H9 (cell line): ENCODE data around the gene HMCN1. TPM values are rescaled to one million over a fixed set of nuclear protein-coding genes. Genes with fewer than 3 reads are reported as not detected.

Source experiments
- DNase-seq: peaks from one replicate; pipeline ENCODE4 v3.0.0-alpha.2; 2017
- H2AFZ ChIP-seq: one replicate; pipeline ENCODE4 v1.6.1; 2013; ENCODE audit warnings: mild to moderate bottlenecking, low read length, control low read depth, moderate library complexity
- H2AK5ac ChIP-seq: 2 replicates; pipeline ENCODE4 v1.6.1; 2013; ENCODE audit warnings: low read length, control low read depth, mixed read lengths; ENCODE audit not compliant: insufficient read length
- H2BK120ac ChIP-seq: one replicate; pipeline ENCODE4 v1.6.1; 2013; ENCODE audit warnings: low read depth, mild to moderate bottlenecking, low read length, control low read depth, inconsistent platforms; ENCODE audit not compliant: poor library complexity, severe bottlenecking
- H2BK12ac ChIP-seq: 2 replicates; pipeline ENCODE4 v1.6.1; 2013; ENCODE audit warnings: low read length, control low read depth, mixed read lengths, low read depth; ENCODE audit not compliant: insufficient read length
- H2BK15ac ChIP-seq: 2 replicates; pipeline ENCODE4 v1.6.1; 2013; ENCODE audit warnings: low read depth, low read length, control low read depth
- H2BK20ac ChIP-seq: one replicate; pipeline ENCODE4 v1.6.1; 2013; ENCODE audit warnings: low read depth, mild to moderate bottlenecking, low read length, control low read depth, inconsistent platforms; ENCODE audit not compliant: poor library complexity, severe bottlenecking
- H2BK5ac ChIP-seq: 2 replicates; pipeline ENCODE4 v1.6.1; 2013; ENCODE audit warnings: low read length, control low read depth, mixed read lengths; ENCODE audit not compliant: insufficient read length
- H3K14ac ChIP-seq: 2 replicates; pipeline ENCODE4 v1.6.1; 2013; ENCODE audit warnings: low read length, control low read depth; ENCODE audit not compliant: insufficient read depth
- H3K18ac ChIP-seq: 2 replicates; pipeline ENCODE4 v1.6.1; 2013; ENCODE audit warnings: low read depth, mild to moderate bottlenecking, mixed read lengths, low read length, control low read depth; ENCODE audit not compliant: insufficient read length
- H3K23ac ChIP-seq: 2 replicates; pipeline ENCODE4 v1.6.1; 2013; ENCODE audit warnings: low read length, control low read depth, mixed read lengths, low read depth; ENCODE audit not compliant: insufficient read length
- H3K23me2 ChIP-seq: 2 replicates; pipeline ENCODE4 v1.6.1; 2013; ENCODE audit warnings: low read depth, mild to moderate bottlenecking, mixed read lengths, low read length, control low read depth; ENCODE audit not compliant: insufficient read length, poor library complexity, severe bottlenecking
- H3K27ac ChIP-seq: 2 replicates; pipeline ENCODE4 v1.5.1; 2013; ENCODE audit warnings: low read length, control low read depth, mixed read lengths, low read depth; ENCODE audit not compliant: insufficient read length
- H3K27me3 ChIP-seq: 2 replicates; pipeline ENCODE4 v1.6.1; 2013; ENCODE audit warnings: low read length, control low read depth, inconsistent platforms; ENCODE audit not compliant: insufficient read depth
- H3K4ac ChIP-seq: 2 replicates; pipeline ENCODE4 v1.6.1; 2013; ENCODE audit warnings: low read depth, mild to moderate bottlenecking, control low read depth, inconsistent platforms, low read length, moderate library complexity
- H3K4me1 ChIP-seq: 2 replicates; pipeline ENCODE4 v1.6.1; 2013; ENCODE audit warnings: low read length, control low read depth, inconsistent platforms; ENCODE audit not compliant: insufficient read depth
- H3K4me2 ChIP-seq: 2 replicates; pipeline ENCODE4 v1.6.1; 2013; ENCODE audit warnings: low read length, control low read depth, mixed read lengths; ENCODE audit not compliant: insufficient read length, insufficient read depth
- H3K56ac ChIP-seq: 2 replicates; pipeline ENCODE4 v1.6.1; 2013; ENCODE audit warnings: low read depth, mild to moderate bottlenecking, mixed read lengths, low read length, control low read depth; ENCODE audit not compliant: insufficient read length
- H3K79me1 ChIP-seq: 2 replicates; pipeline ENCODE4 v1.6.1; 2013; ENCODE audit warnings: low read depth, mild to moderate bottlenecking, moderate library complexity, low read length, control low read depth, inconsistent platforms; ENCODE audit not compliant: insufficient read depth, poor library complexity, severe bottlenecking
- H3K79me2 ChIP-seq: 2 replicates; pipeline ENCODE4 v1.6.1; 2013; ENCODE audit warnings: low read length, control low read depth, inconsistent platforms; ENCODE audit not compliant: insufficient read depth
- H3K9ac ChIP-seq: 2 replicates; pipeline ENCODE4 v1.6.1; 2013; ENCODE audit warnings: low read length, control low read depth, mixed read lengths; ENCODE audit not compliant: insufficient read length; ENCODE audit errors: extremely low read depth
- H3K9me3 ChIP-seq: one replicate; pipeline ENCODE4 v1.6.1; 2013; ENCODE audit warnings: low read depth, low read length, inconsistent platforms; ENCODE audit not compliant: control insufficient read depth
- H3T11ph ChIP-seq: one replicate; pipeline ENCODE4 v1.6.1; 2013; ENCODE audit warnings: mild to moderate bottlenecking, low read length, control low read depth, inconsistent platforms
- H4K20me1 ChIP-seq: one replicate; pipeline ENCODE4 v1.6.1; 2013; ENCODE audit not compliant: control insufficient read depth, insufficient read length, insufficient read depth
- H4K5ac ChIP-seq: 2 replicates; pipeline ENCODE4 v1.6.1; 2013; ENCODE audit warnings: low read depth, mild to moderate bottlenecking, mixed read lengths, low read length, control low read depth; ENCODE audit not compliant: insufficient read length
- H4K8ac ChIP-seq: replicated peaks from 2 replicates; pipeline ENCODE4 v1.6.1; 2013; ENCODE audit warnings: low read length, control low read depth, mixed read lengths, low read depth; ENCODE audit not compliant: insufficient read length
- H4K91ac ChIP-seq: 2 replicates; pipeline ENCODE4 v1.6.1; 2013; ENCODE audit warnings: low read depth, mild to moderate bottlenecking, moderate library complexity, mixed read lengths, low read length, control low read depth; ENCODE audit not compliant: insufficient read length
- H3K27ac Mint-ChIP-seq, 3 experiments: 2 replicates in 2 of 3; 3 replicates in 1 of 3; pipeline ENCODE4 v1.8.0; 2020 to 2021; ENCODE audit warnings: mixed read lengths in 3 of 3, mild to moderate bottlenecking in 1 of 3, moderate library complexity in 1 of 3
- H3K27me3 Mint-ChIP-seq: 2 replicates; pipeline ENCODE4 v1.8.0; 2021; ENCODE audit warnings: low read depth, mild to moderate bottlenecking, moderate library complexity, mixed read lengths
- H3K36me3 Mint-ChIP-seq, 3 experiments: 2 replicates in 2 of 3; 3 replicates in 1 of 3; pipeline ENCODE4 v1.8.0; 2020 to 2021; ENCODE audit warnings: low read depth in 3 of 3, mixed read lengths in 3 of 3; ENCODE audit not compliant: insufficient read depth in 1 of 3
- H3K4me1 Mint-ChIP-seq, 2 experiments: 2 replicates each; pipeline ENCODE4 v1.8.0; 2020; ENCODE audit warnings: mixed read lengths in 2 of 2
- H3K4me3 Mint-ChIP-seq, 2 experiments: 2 replicates in 1 of 2; 3 replicates in 1 of 2; pipeline ENCODE4 v1.8.0; 2020 to 2021; ENCODE audit warnings: mild to moderate bottlenecking in 2 of 2, mixed read lengths in 2 of 2, moderate library complexity in 1 of 2
- H3K9me3 Mint-ChIP-seq, 2 experiments: 2 replicates in 1 of 2; 3 replicates in 1 of 2; pipeline ENCODE4 v1.8.0; 2020; ENCODE audit warnings: mild to moderate bottlenecking in 2 of 2, mixed read lengths in 2 of 2, moderate library complexity in 1 of 2
- CTCF ChIP-seq: fragments of 200-600 bp; sonication (generic); conservative IDR thresholded peaks from 3 replicates; pipeline ENCODE4 v1.8.0; 2021; ENCODE audit warnings: antibody characterized with exemption, mild to moderate bottlenecking
- whole genome bisulfite sequencing: extraction: QIAGEN DNeasy Blood & Tissue Kit; methylation state at CpG from one replicate; pipeline ENCODE4 v1.1.7; 2013; ENCODE audit warnings: missing lambda C conversion rate, low lambda C conversion rate, mixed read lengths; ENCODE audit not compliant: insufficient read length; ENCODE audit errors: extremely low coverage; 5-methylcytosine and 5-hydroxymethylcytosine counted together
- total RNA-seq: library from RNA; stranded (reverse); gene quantifications from 2 replicates; pipeline ENCODE4 v1.2.1, GENCODE V29; 2021

HMCN1 gene
- total RNA-seq, 1 experiment from 2014 or later = 3.3 TPM

GRCh38 chr1:185849014-185849413 is 114.8 kb downstream of the HMCN1 start:
- no peak overlapping the region; the same call in 1 of the 2 replicates for H3K4ac ChIP-seq
- H4K8ac ChIP-seq = no peak overlapping the region
- H2BK5ac ChIP-seq = no peak overlapping the region
- no peak overlapping the region for H2BK15ac ChIP-seq
- H3K4me2 ChIP-seq = no peak overlapping the region
- peaks cover 5% of the 10 kb centered on the region; the same call in 1 of the 2 replicates for H3K4me1 ChIP-seq
- no peak overlapping the region for H3T11ph ChIP-seq
- H3K18ac ChIP-seq = no peak overlapping the region
- H3K23me2 ChIP-seq = no peaks in the 10 kb centered on the region
- H3K56ac ChIP-seq = no peak overlapping the region
- DNase-seq = no peak
- no CpG with 5 or more reads among the region's 1 CpG for WGBS
- H3K27me3 ChIP-seq = no peaks in the 10 kb centered on the region
- H3K4me3 Mint-ChIP-seq = no peak overlapping the region
- H2BK12ac ChIP-seq = no peak overlapping the region
- H3K27me3 Mint-ChIP-seq = no peaks in the 10 kb centered on the region
- H3K27ac Mint-ChIP-seq = no peak overlapping the region
- H3K4me1 Mint-ChIP-seq = peaks cover 9 to 15% of the 10 kb centered on the region in 2 experiments
- no peak overlapping the region for H2BK20ac ChIP-seq
- no peak overlapping the region for H3K14ac ChIP-seq
- no peaks in the 10 kb centered on the region for H3K36me3 Mint-ChIP-seq
- H3K79me2 ChIP-seq = no peaks in the 10 kb centered on the region
- H4K5ac ChIP-seq = no peak overlapping the region
- no peak overlapping the region for H2AFZ ChIP-seq
- H3K23ac ChIP-seq = no peak overlapping the region
- H3K9me3 Mint-ChIP-seq = no peaks in the 10 kb centered on the region
- no peaks in the 10 kb centered on the region for H4K20me1 ChIP-seq
- H3K9me3 ChIP-seq = no peaks in the 10 kb centered on the region
- no peak overlapping the region for H4K91ac ChIP-seq
- no peak overlapping the region for H3K27ac ChIP-seq
- no peaks in the 10 kb centered on the region for H3K79me1 ChIP-seq
- H3K9ac ChIP-seq = no peak overlapping the region
- H2AK5ac ChIP-seq = no peak overlapping the region
- no peak overlapping the region for H2BK120ac ChIP-seq
- TF ChIP-seq CTCF = no peak
